NCI-H1092 (cell line): ENCODE measurements around the gene INSRR.

Experiments
- DNase-seq: peaks from one replicate; lab custom pipeline; 2025; lab: John Stamatoyannopoulos, UW

Gene INSRR

DNA sequence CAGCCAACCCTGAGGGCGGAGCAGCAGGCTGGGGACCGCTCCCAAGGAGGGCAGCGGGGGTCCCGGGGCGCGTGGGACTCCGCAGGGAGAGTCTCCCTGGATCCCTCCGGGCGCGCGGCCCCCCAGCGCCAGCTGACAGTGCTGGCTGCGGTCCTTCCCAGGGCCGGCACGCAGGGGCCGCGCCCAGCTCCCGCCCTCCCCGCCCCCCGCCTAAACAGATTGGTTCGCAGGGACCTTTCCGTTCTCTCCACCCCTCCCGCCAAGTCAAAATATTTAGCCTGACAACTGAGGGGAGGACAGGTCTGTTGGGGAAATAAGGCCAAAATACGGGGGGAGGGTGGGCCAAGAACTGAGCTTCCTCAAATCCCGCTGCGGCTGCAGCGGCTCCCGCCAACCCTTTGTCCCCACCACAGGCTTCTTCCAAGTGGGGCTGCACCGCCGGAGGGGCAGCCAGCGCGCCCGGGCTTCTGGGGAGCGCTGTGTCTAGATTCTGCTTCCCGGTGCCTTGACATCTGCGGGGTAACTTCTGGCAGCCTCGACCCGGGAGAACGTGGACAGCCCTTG is at the start of gene INSRR:
INSRR (minus strand) TSS at position 159 of the 564 bp plus-strand sequence. CDS start 496 bp downstream, outside the sequence.
- DNase-seq = no peak

- DNase-seq = no peak
Observed at GRCh38 chr1:156908541-156908940, 49.6 kb upstream of the INSRR start.

DNA sequence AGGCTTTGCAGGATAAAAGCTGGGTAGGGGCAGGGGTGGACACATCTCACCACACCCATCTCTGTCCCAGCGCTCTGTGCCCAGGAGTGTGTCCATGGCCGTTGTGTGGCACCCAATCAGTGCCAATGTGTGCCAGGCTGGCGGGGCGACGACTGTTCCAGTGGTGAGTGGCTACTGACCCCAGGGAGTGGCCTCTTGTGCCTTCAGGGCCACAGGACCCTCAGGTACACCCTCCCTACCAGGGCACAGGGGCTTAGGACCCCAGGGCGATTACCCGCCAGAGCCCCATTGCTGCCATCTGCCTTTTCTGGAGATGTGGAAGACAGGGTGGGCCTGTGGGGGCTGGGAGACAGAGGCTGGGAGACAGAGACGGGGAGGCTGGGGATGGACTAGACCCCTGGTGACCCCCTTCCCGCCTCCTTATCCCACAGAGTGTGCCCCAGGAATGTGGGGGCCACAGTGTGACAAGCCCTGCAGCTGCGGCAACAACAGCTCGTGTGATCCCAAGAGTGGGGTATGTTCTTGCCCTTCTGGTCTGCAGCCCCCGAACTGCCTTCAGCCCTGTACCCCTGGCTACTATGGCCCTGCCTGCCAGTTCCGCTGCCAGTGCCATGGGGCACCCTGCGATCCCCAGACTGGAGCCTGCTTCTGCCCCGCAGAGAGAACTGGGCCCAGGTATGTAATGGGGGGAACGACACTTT is 47.4 kb upstream of the INSRR start:
- DNase-seq = no peak

DNA sequence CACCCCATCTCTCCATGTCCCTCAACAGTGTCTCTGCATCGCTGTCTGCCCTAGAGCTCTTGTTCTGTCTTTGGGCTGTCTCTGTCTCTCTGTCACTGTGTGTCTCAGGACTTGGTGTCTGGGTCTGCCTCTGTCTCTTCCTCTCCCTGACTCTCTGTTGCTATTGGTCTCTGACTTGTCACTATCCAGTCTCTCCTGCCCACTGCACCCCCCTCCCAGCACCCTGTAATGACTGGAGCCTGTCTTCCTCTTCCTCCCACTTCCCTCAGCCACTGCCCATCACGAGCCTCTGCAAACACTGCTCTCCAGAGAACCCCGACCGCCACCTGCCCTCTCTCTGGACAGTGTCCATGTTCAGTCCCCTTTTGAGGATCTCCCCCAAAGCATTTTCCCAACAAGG is 46.7 kb upstream of the INSRR start:
- DNase-seq = no peak

- no peak for DNase-seq
Observed at GRCh38 chr1:156905176-156905575, 46.3 kb upstream of the INSRR start.

GRCh38 chr1:156904187-156904959 is 45.5 kb upstream of the INSRR start:
- no peak for DNase-seq

DNA sequence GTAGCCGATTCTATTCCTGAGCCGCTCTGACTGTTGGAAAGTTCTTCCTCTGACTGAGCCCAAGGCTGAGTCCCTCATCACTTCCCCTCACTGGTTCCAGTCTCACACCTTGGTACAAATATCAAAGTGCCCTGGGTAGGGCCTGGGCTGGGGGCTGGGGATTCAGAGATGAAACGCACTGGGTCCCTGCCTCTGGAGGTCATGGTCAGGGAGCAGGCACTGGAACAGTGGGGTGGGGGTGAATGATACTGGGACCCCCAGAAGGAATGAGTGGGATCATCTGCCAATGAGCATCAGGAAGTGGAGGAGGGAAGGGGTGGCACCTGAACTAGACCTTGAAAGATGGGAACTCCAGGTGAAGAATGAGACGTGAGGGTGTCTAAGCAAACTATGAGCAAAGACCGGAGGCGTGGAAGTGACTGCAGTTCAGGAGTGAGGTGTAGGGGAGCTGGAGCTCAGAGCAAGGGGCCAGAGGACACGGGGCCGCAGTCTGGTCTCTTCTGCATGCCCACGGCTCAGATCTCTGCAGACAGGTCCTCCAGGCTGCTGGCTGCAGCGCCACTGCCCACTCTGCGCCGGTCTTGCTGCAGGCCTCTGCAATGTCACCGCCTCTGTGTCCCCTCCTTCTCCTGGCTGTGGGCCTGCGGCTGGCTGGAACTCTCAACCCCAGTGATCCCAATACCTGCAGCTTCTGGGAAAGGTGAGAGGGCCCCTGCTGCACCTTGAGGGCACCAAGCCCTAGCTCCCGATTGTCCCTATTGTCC is 44.6 kb upstream of the INSRR start:
- DNase-seq = no peak

- no peak for DNase-seq
Observed at GRCh38 chr1:156901966-156902915, 43.3 kb upstream of the INSRR start.

DNA sequence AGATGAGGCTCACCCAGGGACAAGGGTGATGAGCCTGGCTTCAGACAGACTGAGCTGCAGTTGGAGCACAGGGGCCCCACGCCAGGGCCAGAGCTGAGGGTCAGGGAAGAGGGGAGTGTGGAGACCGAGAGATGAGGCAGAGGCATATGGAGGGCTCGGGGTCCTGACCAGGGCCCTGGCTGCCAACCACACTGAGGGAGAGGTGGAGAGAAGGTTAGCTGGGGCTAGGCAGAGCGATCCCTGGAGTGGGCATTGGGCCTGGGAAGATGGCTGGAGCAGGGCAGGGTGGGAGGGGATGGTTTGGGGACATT is 42.6 kb upstream of the INSRR start:
- DNase-seq = no peak

DNA sequence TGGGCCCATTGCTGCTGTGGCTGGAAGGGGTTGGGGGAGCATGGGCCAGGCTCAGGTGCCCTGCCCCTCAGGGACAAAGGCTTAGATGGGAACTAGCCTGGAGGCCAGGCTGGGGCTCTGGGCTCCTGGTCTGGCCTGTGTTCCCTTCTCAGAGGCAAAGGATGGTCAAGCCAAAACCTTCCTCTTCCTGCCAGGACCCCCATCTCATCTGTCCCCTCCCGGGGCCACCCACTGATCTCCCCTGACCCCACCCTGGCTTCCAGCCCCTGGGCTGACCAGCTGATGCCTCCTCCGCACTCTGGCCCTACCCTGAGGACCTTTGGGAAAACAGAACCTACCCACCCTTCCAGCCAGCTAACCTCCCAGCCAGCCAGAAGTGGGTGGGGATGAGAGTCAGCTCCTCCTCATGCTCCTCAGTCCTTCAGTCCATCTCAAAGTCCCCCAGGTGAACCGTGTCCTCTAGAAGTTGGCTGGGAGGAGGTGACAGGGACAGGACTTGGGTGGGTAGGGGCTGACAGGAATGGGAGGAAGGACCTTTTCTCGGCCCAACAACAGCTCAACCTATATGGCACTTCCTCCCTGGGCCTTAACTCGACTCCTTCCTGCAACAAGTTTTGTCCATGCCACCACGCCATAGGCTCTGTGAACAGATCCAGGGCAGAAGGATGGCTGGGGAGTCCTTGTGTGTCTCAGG is 42.1 kb upstream of the INSRR start:
- DNase-seq = no peak

GRCh38 chr1:156899956-156900718 is 41.2 kb upstream of the INSRR start:
- DNase-seq = no peak

GRCh38 chr1:156898971-156899664 is 40.2 kb upstream of the INSRR start:
- no peak for DNase-seq

DNA sequence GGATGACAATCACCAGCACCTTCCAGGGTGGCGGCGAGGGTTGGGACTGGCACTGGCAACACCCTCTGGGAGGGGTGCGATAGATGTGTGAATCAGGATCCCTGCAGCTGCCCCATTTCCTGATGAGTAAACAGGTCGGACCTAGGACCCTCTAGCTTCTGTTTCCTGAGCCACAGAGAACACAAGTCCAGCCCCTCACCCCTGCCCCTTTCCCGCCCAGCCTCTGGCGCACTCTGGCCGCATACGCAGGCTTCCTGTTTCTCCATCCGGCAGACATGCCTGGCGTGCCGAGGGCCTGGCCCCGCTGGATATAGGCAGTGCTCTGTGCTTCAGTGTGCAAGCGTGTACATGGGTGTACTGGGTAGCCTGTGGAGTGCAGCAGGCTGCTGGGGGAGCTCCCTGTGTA is 39.2 kb upstream of the INSRR start:
- DNase-seq = no peak

DNA sequence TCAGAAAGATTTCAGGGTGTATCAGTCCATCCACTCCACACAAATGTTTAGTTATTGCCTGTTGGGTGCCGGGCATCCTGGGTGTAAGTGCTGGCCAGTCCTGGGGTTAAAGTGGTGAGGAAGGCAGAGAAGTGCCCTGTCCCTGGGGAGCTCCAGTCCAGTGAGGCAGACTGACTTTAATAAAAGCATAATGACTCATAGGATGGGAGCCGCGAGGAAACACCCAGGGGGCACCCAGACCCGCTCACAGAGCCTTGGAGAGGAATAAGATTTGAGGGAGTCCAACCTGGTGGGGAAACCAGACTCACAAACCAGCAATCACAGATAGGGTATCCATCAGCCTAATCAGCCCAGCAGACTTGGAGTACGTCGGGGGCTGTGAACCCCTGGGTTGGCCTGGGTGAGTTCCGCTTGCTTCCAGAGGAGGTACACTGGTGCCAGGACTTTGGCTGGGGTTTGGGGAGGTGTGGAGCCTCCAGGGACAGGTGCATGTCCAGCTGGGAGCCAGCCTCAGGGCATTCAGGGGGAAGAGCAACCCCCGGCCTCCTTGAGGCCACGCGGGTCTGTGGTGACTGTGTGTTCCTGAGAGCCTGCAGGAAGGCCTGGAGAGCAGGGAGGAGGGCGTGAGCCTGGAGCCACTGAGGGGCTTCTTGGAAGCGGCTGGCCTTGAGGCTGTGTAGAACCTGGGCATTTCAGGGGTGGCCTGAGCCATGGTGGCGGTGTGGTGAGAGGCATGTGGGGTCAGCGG is 38.3 kb upstream of the INSRR start:
- no peak for DNase-seq

GRCh38 chr1:156896490-156897033 is 37.6 kb upstream of the INSRR start:
- no peak for DNase-seq

DNA sequence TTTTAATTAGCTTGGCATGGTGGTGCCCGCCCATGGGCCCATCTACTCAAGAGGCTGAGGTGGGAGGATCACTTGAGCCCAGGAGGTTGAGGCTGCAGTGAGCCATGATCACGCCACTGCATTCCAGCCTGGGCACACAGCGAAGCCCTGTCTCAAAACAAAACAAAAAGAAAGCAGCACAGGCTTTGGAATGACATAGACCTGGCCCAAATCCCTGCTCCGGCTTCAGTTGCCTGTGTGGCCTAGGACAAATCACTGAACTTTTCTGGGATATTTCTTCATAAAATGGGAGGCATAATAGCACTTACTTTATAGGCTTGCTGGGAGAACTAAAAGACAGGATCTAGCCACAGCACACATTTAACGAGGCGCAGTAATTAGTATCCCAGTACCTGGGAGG is 37.0 kb upstream of the INSRR start:
- DNase-seq = no peak

- no peak for DNase-seq
Observed at GRCh38 chr1:156895455-156895812, 36.5 kb upstream of the INSRR start.

DNA sequence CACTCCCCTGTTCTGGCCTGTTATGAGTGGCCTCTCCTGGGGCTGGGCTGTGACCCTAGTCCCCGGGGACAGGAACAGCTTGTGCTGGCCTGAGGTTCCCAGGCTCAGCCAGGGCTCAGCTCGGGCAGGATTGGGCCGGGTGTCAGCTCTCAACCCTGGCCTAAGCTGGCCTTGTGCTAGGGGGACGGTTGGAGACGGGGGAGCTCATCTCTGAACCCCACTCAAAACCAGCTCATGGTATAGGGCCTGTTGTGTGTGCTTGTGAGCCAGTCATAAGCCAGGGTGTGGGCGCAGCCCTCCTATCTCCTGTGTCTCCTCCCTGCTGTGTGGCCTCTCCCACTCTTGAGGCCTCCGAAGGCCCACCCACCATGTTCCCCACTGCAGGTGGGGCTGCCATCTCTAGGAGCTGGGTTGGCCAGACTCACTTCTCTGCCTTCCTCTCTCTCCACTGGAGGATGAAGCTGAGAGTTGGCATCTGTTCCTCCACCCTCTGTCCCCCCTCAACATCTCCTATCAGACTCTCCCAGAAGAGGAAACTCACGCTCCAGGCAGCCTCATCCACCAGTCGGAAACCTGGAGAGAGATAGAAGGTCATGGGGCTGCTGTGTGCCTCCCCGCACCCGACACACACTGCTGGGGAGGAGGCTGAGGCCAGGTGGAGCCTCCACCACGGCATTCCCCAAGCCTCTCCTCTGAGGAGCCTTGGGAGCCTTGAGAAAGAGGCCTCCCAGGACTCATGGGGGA is 36.0 kb upstream of the INSRR start:
- no peak for DNase-seq
